WI38 (cell line): ENCODE results near the gene SULF2.

Source experiments
- H3K4me3 ChIP-seq: 2 replicates; pipeline ENCODE4 v1.5.1; 2011; ENCODE audit warnings: low read depth, mild to moderate bottlenecking, control low read depth, low read length
- TF ChIP-seq, protein P1 (sequence below): IDR thresholded peaks from 2 replicates; pipeline ENCODE4 v1.5.1; 2012; ENCODE audit warnings: low read depth, mild to moderate bottlenecking, control low read depth, low read length

Gene SULF2

DNA sequence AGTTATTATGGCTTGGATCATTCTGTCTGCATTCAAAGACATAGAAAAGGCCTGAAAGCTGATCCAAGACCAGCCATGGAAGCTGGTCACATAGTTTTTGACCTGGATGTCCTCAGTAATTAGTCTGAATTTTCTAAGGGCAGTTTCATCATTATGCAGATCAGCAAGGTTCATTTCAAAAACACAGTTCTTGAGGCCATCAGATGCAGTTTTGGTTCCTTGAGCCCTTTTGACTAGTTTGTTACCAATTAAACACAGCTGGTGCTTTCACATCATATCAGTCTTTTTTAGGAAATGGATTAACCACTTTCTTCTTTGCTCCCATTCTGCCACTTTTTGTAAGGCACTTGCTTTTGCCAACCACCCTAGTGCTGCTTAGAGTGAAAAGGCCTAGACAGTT is 154.2 kb downstream of the SULF2 start:
- TF ChIP-seq, protein P1, sequence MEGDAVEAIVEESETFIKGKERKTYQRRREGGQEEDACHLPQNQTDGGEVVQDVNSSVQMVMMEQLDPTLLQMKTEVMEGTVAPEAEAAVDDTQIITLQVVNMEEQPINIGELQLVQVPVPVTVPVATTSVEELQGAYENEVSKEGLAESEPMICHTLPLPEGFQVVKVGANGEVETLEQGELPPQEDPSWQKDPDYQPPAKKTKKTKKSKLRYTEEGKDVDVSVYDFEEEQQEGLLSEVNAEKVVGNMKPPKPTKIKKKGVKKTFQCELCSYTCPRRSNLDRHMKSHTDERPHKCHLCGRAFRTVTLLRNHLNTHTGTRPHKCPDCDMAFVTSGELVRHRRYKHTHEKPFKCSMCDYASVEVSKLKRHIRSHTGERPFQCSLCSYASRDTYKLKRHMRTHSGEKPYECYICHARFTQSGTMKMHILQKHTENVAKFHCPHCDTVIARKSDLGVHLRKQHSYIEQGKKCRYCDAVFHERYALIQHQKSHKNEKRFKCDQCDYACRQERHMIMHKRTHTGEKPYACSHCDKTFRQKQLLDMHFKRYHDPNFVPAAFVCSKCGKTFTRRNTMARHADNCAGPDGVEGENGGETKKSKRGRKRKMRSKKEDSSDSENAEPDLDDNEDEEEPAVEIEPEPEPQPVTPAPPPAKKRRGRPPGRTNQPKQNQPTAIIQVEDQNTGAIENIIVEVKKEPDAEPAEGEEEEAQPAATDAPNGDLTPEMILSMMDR = no peak
- H3K4me3 ChIP-seq = no peak overlapping the region

DNA sequence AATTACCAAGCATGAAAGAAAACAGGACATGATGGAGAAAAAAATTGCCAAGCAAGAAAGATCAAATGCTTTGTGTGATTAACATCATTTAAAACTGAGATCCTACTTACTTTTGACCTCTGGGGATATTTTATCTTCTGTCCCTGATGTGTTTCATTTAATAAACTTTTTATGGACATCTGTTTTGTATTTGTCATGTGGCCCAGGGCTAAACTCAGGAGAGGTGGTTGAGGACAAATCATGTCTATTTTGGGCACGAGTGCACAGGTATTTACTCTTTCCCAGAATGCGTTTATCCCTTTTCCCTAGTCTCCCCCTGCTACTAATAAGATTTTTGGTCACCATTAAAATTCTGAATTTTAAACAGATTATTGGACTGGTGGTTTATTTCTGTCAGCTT is 155.4 kb downstream of the SULF2 start:
- H3K4me3 ChIP-seq = no peak overlapping the region
- TF ChIP-seq, protein P1 = no peak

DNA sequence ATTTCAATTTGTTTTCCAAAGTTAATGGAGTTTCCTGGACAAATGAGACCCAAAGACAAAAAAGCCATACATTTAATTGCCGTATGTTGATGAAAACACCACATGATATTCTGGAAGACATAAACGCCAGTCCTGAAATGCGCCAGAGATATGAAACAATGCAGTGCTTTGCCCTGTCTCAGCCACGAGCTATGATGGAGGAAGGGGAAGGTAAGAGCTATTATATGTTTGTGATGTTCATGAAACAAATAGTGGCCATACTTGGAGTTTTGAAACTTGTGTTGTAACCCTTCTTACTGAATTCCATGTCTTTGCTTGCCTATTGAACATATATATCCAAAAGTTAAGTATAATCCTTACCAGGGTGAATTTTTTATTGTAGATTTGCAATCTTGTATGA is 157.7 kb downstream of the SULF2 start:
- TF ChIP-seq, protein P1 = no peak
- no peak overlapping the region for H3K4me3 ChIP-seq

DNA sequence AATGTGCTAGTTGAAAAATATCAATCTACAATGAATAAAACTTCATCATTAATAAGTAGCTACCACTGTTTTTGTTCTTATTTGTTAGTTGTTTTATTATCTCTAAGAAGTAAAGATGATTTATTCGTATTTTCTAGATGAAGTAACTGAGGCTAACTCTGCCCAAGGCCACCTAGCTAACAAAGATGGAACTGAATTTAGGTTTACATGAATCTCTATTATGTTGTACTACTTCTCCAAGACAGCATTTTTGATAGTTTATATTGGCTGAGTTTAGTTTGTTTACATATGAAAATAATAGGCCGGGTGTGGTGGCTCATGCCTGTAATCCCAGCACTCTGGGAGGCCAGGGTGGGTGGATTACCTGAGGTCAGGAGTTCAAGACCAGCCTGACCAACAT is 162.1 kb downstream of the SULF2 start:
- TF ChIP-seq, protein P1 = no peak

DNA sequence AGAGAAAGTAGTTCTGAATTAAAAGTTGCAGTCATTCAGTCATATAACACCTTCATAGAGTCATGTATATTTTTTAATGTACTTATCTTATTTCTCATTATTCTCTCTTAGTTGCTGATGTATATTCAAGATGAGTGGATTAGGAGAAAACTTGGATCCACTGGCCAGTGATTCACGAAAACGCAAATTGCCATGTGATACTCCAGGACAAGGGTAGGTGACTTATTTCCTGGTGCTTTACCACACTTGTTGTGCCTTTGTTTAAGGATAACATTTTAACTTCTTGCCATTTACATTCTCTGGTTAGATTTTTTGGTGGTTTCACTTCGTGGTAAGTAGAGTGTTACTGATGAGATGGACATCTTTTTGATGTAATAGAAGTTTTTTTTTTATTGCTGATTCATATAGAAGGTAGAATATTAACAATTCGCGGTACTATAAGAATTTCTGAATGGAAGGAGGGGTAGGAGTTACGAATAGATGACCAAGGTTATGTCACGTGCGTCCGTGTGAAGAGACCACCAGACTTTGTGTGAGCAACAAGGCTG is 163.1 kb downstream of the SULF2 start:
- H3K4me3 ChIP-seq = no peak overlapping the region
- TF ChIP-seq, protein P1 = no peak

More for the DNA sequence above, 162.1 kb downstream of the SULF2 start:
- H3K4me3 ChIP-seq = no peak overlapping the region

DNA sequence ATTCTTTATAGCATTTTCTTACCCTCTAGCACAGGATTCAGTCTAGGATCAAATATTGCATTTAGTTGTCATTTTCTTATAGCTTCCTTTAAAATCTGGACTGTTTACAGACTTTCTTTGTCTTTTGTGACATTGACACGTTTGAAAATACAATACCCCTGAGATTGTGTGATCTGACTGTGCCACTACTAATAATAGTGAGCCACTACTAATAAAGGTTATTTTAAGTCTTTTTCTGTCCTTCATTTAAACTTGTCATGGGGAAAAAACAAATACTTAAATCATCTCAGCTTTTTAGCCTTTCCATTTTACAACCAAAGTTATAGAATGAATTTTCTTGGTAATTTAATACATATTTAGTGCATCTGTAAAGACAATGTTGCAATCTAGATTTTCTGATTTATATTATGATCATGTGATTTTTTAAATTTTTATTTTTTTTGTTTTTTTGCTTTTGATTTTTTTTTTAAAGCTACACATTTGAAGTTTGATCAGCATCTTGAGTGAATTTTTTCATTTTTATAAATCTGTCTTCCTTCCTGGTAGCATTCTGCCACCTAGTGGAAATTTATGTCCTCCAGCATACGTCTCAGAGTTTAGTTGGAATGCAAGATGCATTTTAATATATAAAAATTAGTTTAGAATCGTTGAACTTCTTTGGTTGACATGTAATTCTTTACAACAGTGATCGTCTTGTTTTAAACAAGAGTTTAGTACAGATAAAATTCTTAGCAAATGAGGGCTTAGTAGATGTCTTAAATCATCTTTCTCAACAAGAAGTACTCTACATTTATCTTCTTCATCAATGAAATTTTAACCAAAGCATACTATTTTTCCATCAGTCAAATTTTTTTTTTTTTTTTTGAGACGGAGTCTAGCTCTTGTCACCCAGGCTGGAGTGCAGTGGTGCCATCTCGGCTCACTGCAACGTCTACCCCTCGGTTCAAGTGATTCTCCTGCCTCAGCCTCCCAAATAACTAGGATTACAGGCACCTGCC is 164.2 kb downstream of the SULF2 start:
- TF ChIP-seq, protein P1 = peak; percentile 50; the same call in 1 of the 2 replicates
- no peak overlapping the region for H3K4me3 ChIP-seq

DNA sequence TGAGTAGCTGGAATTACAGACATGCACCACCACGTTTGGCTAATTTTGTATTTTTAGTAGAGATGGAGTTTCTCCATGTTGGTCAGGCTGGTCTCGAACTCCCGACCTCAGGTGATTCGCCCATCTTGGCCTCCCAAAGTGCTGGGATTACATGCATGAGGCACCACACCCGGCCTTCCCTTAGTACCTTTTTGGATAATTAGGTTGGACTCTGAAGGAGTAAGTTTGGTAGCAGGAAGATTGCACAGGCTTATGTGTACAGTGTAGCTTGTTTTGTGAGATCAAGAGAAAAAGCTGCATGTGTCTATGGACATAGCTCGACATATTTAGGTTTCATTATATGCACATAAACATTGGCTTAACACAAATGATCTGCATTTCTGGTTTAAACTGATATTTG is 166.8 kb downstream of the SULF2 start:
- TF ChIP-seq, protein P1 = no peak
- no peak overlapping the region for H3K4me3 ChIP-seq
